NCI-H2107 (cell line): ENCODE results near the gene TNFAIP3.

ENCODE experiments used
- DNase-seq: peaks from one replicate; lab custom pipeline; 2025; lab: John Stamatoyannopoulos, UW

Gene TNFAIP3

DNA sequence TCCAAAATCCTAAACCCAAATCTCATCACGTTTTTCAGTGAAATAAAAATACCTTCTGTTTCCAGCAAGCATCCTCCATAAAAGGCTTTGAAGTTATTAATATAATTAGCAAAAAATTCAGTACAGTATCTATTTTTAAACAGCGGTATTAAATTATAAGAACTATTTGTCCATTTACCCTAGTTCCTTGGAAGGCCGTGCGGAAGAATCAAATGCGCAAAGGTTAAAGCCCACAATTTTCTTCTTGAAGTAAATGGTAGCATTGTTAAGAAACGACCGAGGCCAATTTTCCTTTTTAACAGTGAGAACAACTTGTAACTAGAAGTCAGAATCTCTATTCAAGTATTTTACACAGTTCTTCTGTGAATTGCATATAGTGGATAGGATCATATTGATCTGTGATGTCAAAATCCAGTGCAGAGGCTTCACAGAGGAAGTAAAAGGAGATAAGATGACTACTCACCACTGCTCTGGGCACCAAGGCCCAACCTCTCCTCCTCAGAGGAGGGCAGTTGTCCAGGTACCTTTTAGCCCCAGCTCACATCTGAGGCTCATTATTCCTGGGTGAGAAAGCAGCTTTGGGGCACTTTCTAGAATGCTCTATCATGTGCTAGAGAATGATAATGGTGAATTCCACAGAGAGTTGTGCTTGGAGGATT, 36.3 kb downstream of the TNFAIP3 start:
- no peak for DNase-seq

DNA sequence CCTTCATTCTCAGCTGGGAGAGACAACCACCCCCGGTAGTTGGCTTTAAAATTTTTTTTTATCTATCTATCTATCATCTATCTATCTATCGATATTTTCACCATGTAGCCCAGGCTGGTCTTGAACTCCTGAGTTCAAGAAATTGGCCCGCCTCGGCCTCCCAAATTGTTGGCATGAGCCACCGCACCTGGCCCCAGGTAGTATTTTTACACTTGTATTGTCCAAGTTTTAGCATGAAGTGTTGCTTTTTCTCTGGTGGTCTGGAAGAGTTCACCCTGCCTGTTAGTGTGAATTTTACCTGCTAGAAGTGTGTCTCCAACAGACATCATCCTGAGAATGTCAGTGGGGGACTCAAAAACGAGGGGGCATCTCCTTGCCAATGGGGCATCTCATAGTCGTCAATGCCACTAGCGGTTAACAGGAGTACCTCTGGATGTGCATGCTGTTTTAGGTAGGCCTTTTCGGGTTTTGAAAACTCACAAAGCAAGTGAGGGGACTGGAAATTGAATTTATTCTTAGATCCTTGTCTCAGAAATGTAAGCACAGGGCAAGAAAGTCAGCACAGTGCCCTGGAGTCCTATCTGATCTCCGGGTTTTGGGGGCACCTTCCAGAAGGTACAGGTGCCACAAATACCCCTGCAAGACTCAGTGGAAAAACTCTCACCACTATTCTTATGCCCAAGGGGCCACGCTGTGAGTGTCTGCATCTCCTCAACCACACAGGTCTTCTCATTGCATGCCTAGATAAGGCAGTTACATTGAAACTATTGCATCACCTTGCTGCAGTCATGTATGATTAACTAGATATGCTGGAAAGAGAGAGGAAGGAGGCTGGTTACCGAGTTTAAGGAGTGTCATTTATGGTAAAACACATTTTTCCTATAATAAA, 37.1 kb downstream of the TNFAIP3 start:
- DNase-seq: no peak

DNA sequence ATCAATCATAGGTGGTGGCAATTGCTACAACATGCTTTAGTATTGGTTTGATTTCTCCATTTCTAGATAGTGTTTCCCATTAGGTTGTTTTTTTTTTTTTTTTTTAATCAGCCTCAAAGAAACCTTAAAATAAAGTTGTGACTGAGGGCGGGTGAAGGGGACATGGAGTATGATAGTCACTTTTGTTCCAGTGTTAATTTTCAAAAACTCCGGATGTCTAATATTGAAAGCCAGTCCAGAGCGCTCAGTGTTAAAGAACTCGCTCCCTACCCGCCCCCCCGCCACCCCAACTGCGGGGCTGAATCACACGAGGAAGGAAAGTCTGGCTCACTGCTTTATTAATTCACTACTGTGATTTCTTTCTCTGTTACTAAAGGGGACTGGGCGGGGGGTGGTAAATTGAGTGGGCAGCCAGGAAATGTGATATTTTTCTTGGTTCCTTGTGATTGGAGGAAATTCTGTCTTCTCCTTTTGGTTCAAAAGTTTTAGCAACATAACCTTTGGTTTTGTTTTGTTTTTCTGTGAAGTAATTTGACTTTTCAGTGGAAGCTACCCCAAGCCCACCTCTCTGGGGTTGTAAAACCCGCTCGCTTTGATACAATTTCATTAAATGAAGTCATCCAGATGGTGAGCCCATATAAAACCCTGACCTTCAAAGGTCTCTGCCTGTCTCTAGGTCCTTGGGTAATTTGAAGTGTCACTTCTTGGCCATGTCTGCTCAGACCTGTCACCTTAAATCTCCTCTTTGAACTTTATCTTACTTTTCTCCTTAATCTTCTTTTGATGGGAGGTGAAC, 38.0 kb downstream of the TNFAIP3 start:
- no peak for DNase-seq

GRCh38 chr6:137906020-137906472, 39.0 kb downstream of the TNFAIP3 start:
- DNase-seq: no peak

DNA sequence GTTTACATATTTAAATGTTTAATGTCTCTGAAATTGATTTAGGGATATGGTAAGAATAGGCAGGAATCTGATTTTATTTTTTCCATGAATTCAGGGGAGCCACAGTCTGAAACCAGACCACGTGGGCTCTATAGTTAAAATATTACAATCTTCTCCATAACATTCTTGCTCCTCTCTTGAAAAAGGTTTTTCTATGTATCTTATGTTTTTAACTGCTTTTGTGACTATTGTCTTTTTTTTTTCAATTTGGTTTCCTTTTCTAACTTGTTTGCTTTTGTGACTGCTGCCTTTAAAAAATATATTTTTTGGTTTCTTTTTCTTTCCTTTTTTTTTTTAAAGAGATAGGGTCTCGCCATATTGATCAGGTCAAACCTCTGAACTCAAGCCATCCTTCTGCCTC, 40.1 kb downstream of the TNFAIP3 start:
- no peak for DNase-seq

- DNase-seq: no peak
Observed at GRCh38 chr6:137909533-137909932, 42.5 kb downstream of the TNFAIP3 start.

- no peak for DNase-seq
Observed at GRCh38 chr6:137910424-137910834, 43.4 kb downstream of the TNFAIP3 start.

DNA sequence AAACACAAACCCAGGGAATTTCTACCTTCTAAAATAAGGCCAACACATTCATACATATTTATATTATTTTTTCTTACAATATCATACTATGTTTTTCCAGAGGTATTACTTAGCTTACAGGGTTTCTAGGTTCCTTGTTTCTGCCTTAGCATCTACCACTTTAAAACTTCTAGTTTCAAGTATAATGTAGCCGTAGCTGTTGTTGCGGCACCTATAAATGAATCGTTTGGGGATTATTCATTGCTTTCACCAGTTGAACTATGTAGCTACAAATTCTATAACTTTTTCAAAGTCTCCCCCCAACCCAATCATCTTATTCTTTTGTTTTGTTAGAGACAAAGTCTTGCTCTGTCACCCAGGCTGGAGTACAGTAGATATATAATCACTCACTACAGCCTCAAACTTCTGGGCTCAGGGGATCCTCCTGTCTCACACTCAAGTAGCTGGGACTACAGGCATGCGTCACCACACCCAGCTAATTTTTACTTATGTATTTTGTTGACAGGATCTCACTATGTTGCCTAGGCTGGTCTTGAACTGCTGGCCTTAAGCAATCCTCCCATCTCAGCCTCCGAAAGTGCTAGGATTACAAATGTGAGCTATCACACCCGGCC, 43.9 kb downstream of the TNFAIP3 start:
- DNase-seq: no peak

- DNase-seq: no peak
Observed at GRCh38 chr6:137911675-137912191, 44.7 kb downstream of the TNFAIP3 start.

DNA sequence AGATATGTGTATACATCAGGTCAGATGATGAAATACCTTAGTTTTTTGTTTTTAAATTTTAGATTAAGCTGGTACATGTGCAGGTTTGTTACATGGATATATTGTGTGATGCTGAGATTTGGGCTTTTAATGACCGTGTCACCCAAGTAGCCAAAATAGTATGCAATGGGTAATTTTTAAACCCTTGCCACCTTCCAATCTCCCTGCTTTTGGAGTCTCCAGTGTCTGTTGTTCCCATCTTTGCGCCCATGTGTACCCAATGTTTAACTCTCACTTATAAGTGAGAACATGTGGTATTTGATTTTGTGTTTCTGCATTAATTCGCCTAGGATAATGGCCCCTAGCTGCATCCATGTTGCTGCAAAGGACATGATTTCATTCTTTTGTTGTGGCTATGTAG, 45.8 kb downstream of the TNFAIP3 start:
- DNase-seq: no peak

DNA sequence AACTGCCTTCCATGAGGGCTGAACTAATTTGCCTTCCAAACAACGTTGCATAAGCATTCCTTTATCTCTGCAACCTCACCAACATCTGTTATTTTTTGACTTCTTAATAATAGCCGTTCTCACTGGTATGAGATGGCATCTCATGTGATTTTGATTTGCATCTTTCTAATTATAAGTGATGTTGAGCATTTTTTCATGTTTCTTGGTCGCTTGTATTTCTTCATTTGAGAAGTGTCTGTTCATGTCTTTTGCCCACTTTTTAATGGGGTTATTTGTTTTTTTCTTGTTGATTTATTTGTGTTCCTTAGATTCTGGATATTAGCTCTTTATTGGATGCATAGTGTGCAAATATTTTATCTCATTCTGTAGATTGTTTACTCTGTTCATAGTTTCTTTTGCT, 46.4 kb downstream of the TNFAIP3 start:
- DNase-seq: no peak

- no peak for DNase-seq
Observed at GRCh38 chr6:137913996-137914529, 47.0 kb downstream of the TNFAIP3 start.

DNA sequence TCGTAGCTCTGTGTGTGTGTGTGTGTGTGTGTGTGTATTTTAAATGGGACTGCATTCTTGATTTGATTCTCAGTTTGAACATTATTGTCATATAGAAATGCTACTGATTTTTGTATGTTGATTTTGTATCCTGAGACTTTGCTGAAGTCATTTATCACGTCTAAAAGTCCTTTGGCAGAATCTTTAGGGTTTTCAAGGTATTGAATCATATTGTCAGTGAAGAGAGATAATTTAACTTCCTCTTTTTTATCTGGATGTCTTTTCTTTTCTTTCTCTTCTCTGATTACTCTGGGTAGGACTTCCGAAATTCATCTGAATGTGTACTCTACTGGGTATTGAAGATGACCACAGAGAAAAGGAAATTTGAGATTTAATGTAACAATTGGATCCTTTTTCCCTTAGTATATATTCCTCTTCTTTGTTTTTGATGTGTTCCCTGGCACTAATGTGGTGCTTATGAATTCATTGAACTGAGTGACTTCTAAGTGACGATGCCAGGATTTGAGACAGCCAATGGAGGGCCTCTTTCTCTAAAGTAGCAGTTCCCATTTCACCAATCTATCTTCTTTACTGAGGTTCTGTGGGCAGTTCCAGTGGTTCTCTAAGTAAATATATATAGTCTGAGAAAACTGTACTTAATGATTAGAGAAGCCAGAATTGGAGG, 47.6 kb downstream of the TNFAIP3 start:
- DNase-seq: no peak

DNA sequence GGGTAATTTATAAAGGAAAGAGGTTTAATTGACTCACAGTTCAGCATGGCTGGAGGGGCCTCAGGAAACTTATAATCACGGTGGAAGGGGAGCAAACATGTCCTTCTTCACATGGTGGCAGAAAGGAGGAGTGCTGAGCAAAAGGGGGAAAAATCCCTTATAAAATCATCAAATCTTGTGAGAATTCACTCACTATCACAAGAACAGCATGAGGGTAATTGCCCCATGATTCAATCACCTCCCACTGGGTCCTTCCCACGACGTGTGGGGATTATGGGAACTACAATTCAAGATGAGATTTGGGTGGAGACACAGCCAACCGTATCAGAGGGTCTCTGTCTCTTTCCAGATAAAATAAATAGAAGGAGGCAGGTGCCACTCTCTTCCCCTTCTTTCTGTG, 48.7 kb downstream of the TNFAIP3 start:
- DNase-seq: no peak

- no peak for DNase-seq
Observed at GRCh38 chr6:137917551-137918325, 50.7 kb downstream of the TNFAIP3 start.

DNA sequence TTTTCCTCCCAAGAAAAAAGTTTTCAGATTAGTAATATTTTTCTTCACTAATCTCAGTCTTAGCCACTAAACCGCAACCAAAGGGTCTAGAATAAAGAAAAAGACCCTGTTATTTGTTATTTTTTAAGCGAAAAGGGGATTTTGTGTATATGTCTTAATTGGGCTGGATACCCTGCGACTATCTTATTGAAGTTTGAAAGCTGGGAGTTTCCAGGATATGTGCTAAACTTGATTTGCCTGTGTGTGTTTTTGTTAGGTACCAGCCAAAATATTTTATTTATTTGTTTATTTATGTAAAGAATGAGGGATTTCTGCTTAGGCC, 52.4 kb downstream of the TNFAIP3 start:
- DNase-seq: no peak

- no peak for DNase-seq
Observed at GRCh38 chr6:137919837-137920730, 53.0 kb downstream of the TNFAIP3 start.

DNA sequence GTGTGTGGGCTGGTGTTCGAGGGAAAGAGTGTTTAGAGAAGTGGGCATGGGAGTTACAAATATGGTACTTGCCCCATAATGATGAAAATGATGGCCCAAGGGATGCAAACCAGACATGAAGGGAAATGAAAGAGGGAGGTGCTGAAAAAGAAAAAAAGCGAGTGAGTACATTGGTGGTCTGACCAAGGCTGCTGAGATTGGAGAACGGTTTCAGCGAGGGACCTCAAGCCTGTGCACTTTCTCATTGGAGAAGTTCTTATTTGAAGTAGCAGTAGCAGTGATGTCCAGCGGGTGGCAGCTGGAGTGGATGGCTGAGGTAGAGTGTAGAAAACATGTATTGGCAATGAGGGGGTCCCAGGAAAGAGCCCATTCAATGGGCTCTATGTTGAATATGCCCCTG, 54.8 kb downstream of the TNFAIP3 start:
- no peak for DNase-seq

- DNase-seq: no peak
Observed at GRCh38 chr6:137923866-137924653, 57.0 kb downstream of the TNFAIP3 start.
